Vagina (tissue), 2 donors: ENCODE data around the gene PIAS4.

Experiments
- POLR2AphosphoS5 ChIP-seq, 2 donors: sonication (generic); formaldehyde crosslinking; IDR thresholded peaks; one replicate each; pipeline ENCODE4 v1.9.0; 2017; ENCODE audit warnings: antibody characterized with exemption in 2 of 2, mild to moderate bottlenecking in 2 of 2, low read depth in 1 of 2; ENCODE audit not compliant: insufficient read depth in 1 of 2
- TF ChIP-seq, protein P1 (sequence below), 3 experiments: fragments of 450-650 bp in 2 of 3; fragments of 200-600 bp in 1 of 3; sonication (generic) in 1 of 3; IDR thresholded peaks; one replicate each; pipeline ENCODE4 v1.5.1; 2017 to 2019; ENCODE audit warnings: antibody characterized with exemption in 3 of 3, mild to moderate bottlenecking in 2 of 3, moderate library complexity in 2 of 3

DNA sequence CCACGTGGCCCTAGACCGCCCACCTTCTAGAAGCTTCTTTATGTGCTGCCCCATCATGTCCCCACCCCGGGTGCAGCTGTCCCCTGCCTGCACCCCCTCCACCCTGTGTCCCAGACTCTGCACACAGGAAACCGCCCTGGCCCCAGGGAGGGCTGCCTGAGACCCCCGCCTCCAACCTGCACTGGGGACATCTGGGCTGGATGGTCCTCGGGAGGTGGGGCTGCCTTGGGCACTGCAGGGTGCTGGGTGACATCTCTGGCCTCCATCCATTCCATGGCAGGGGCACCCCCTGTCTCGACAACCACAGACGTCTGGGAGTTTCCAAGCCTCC, 77.0 kb downstream of the PIAS4 start:
- TF ChIP-seq, protein P1, sequence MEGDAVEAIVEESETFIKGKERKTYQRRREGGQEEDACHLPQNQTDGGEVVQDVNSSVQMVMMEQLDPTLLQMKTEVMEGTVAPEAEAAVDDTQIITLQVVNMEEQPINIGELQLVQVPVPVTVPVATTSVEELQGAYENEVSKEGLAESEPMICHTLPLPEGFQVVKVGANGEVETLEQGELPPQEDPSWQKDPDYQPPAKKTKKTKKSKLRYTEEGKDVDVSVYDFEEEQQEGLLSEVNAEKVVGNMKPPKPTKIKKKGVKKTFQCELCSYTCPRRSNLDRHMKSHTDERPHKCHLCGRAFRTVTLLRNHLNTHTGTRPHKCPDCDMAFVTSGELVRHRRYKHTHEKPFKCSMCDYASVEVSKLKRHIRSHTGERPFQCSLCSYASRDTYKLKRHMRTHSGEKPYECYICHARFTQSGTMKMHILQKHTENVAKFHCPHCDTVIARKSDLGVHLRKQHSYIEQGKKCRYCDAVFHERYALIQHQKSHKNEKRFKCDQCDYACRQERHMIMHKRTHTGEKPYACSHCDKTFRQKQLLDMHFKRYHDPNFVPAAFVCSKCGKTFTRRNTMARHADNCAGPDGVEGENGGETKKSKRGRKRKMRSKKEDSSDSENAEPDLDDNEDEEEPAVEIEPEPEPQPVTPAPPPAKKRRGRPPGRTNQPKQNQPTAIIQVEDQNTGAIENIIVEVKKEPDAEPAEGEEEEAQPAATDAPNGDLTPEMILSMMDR (IDR thresholded peaks at IDR 0.05) = no peak
- no peak for TF ChIP-seq POLR2AphosphoS5 (IDR thresholded peaks at IDR 0.05; ENCODE audit: insufficient read depth in 1 of 2, low read depth in 1 of 2)
